Endothelial cell of umbilical vein (primary cell): ENCODE results near the gene ALDH1A3. TPM values are rescaled to one million over a fixed set of nuclear protein-coding genes. Genes with fewer than 3 reads are reported as not detected.

ENCODE experiments used
- BruUV-seq: library from RNA; stranded (reverse); fragments of 400-500 nt; replicated peaks from 2 replicates; lab custom pipeline; 2021; lab: Mats Ljungman, UMichigan
- CTCF ChIA-PET: fragments of 300-600, 350-600 bp; sonication (Branson Sonifier 250); formaldehyde crosslinking; loops from one replicate; lab custom pipeline; 2021; ENCODE audit warnings: antibody characterized with exemption, inconsistent platforms; lab: Charles Lee
- POLR2A ChIA-PET: fragments of 300-600, 350-600 bp; sonication (Branson Sonifier 250); formaldehyde crosslinking; loops from one replicate; lab custom pipeline; 2021; ENCODE audit warnings: antibody characterized with exemption, inconsistent platforms; lab: Charles Lee
- DNase-seq: peaks from one replicate; pipeline ENCODE4 v3.0.0-alpha.2; 2011; ENCODE audit warnings: low read depth, low spot score
- FAIRE-seq: peaks from 2 replicates; lab custom pipeline; 2011; peaks lifted over from hg19 to GRCh38; lab: Jason Lieb, UNC
- H2AFZ ChIP-seq: 2 replicates; pipeline ENCODE4 v1.6.0; 2012; ENCODE audit warnings: low read depth, low read length, control low read depth, inconsistent platforms
- H3K27ac ChIP-seq: 2 replicates; pipeline ENCODE4 v1.5.1; 2011; ENCODE audit warnings: low read depth, mild to moderate bottlenecking, control low read depth, low read length, moderate library complexity; ENCODE audit not compliant: insufficient read depth
- H3K27me3 ChIP-seq, 2 experiments: 2 replicates each; pipeline versions ENCODE4 v1.6.0 to v1.6.1; 2011; ENCODE audit warnings: low read length in 2 of 2, mixed read lengths in 1 of 2; ENCODE audit not compliant: control insufficient read depth in 2 of 2, insufficient read depth in 2 of 2
- H3K36me3 ChIP-seq, 2 experiments: 2 replicates in 1 of 2; 3 replicates in 1 of 2; pipeline ENCODE4 v1.5.1; 2011; ENCODE audit warnings: low read length in 2 of 2, mild to moderate bottlenecking in 1 of 2, moderate library complexity in 1 of 2; ENCODE audit not compliant: control insufficient read depth in 2 of 2, insufficient read depth in 2 of 2; ENCODE audit errors: extremely low read depth in 1 of 2
- H3K4me1 ChIP-seq: 3 replicates; pipeline ENCODE4 v1.5.1; 2011; ENCODE audit warnings: mild to moderate bottlenecking, low read length; ENCODE audit not compliant: control insufficient read depth, insufficient read depth; ENCODE audit errors: extremely low read depth
- H3K4me2 ChIP-seq: 2 replicates; pipeline ENCODE4 v1.6.1; 2011; ENCODE audit warnings: low read length, control low read depth, mixed read lengths; ENCODE audit not compliant: insufficient read depth
- H3K4me3 ChIP-seq, 3 experiments: fragments of 200-600 bp in 1 of 3; sonication (generic), shearing (Covaris generic) in 1 of 3; replicated peaks in 1 of 3; 2 replicates each; pipeline ENCODE4 v1.5.1; 2011 to 2016; ENCODE audit warnings: control low read depth in 3 of 3, low read length in 3 of 3, mild to moderate bottlenecking in 2 of 3, inconsistent platforms in 1 of 3, low read depth in 1 of 3, moderate library complexity in 1 of 3; ENCODE audit not compliant: insufficient read depth in 1 of 3
- H3K79me2 ChIP-seq: 2 replicates; pipeline ENCODE4 v1.6.0; 2012; ENCODE audit warnings: low read length, inconsistent platforms; ENCODE audit not compliant: control insufficient read depth, insufficient read depth
- H3K9ac ChIP-seq: replicated peaks from 2 replicates; pipeline ENCODE3; 2011; ENCODE audit warnings: low read length, control low read depth; ENCODE audit not compliant: insufficient read depth; ENCODE audit errors: extremely low read depth
- H3K9me1 ChIP-seq: replicated peaks from 3 replicates; pipeline ENCODE4 v1.6.0; 2011; ENCODE audit warnings: mild to moderate bottlenecking, low read length; ENCODE audit not compliant: control insufficient read depth, insufficient read depth; ENCODE audit errors: extremely low read depth
- H3K9me3 ChIP-seq: replicated peaks from 2 replicates; pipeline ENCODE4 v1.5.1; 2012; ENCODE audit warnings: low read length, inconsistent platforms; ENCODE audit not compliant: control insufficient read depth, insufficient read depth
- H4K20me1 ChIP-seq: replicated peaks from 2 replicates; pipeline ENCODE3; 2011; ENCODE audit warnings: mild to moderate bottlenecking, low read length; ENCODE audit not compliant: control insufficient read depth, insufficient read depth; ENCODE audit errors: extremely low read depth
- CTCF ChIP-seq, 2 donors: IDR thresholded peaks; 1 replicate in 1 of 2; 2 replicates in 1 of 2; pipeline ENCODE4 v1.5.1; 2011; ENCODE audit warnings: low read length in 2 of 2, mild to moderate bottlenecking in 2 of 2, moderate library complexity in 2 of 2, control low read depth in 1 of 2, inconsistent platforms in 1 of 2, low read depth in 1 of 2; ENCODE audit not compliant: insufficient read depth in 1 of 2; ENCODE audit errors: extremely low read depth in 1 of 2
- EZH2 ChIP-seq: IDR thresholded peaks from 2 replicates; pipeline ENCODE4 v1.6.1; 2012; ENCODE audit warnings: borderline replicate concordance, low read depth, mild to moderate bottlenecking, moderate library complexity, low read length, inconsistent platforms; ENCODE audit not compliant: severe bottlenecking
- GATA2 ChIP-seq: IDR thresholded peaks from 2 replicates; pipeline ENCODE4 v1.7.0; 2011; ENCODE audit warnings: low read depth, mild to moderate bottlenecking, moderate library complexity, mixed read lengths, low read length; ENCODE audit not compliant: insufficient read length, insufficient read depth
- JUN ChIP-seq: IDR thresholded peaks from 2 replicates; pipeline ENCODE4 v1.6.1; 2011; ENCODE audit warnings: borderline replicate concordance, low read depth; ENCODE audit not compliant: insufficient read length, insufficient read depth
- MAX ChIP-seq: IDR thresholded peaks from 2 replicates; pipeline ENCODE4 v1.6.1; 2011; ENCODE audit not compliant: insufficient read depth, insufficient read length
- MYC ChIP-seq: IDR thresholded peaks from one replicate; pipeline ENCODE4 v1.6.1; 2011; ENCODE audit warnings: mild to moderate bottlenecking, low read depth, low read length
- POLR2A ChIP-seq: IDR thresholded peaks from 2 replicates; pipeline ENCODE4 v1.6.1; 2012; ENCODE audit warnings: low read depth, mild to moderate bottlenecking, control low read depth, low read length
- POLR2AphosphoS5 ChIP-seq: IDR thresholded peaks from 2 replicates; pipeline ENCODE4 v1.6.1; 2012; ENCODE audit warnings: low read depth, mild to moderate bottlenecking, control low read depth, low read length, moderate library complexity; ENCODE audit not compliant: insufficient read depth
- dilution Hi-C: fragments of 300-500 bp; cut with MboI; formaldehyde crosslinking; loops from one replicate; pipeline ENCODE4 v1.15.0; 2019; ENCODE audit warnings: low sequenced_read_pairs; ENCODE audit not compliant: extremely low pct_ligation_motif_present
- intact Hi-C: fragments of 100-400 bp; cut with micrococcal nuclease; formaldehyde crosslinking; loops from one replicate; pipeline ENCODE4 v1.10.0; 2022
- polyA plus RNA-seq, 4 experiments: library from polyadenylated mRNA; depleted of rRNA in 3 of 4; stranded (reverse) in 3 of 4; unstranded in 1 of 4; fragments of >200 nt; gene quantifications; 2 replicates each; pipeline versions ENCODE4 v1.2.1 to v1.2.3, GENCODE V29; 2011 to 2012; ENCODE audit warnings: missing spikeins in 1 of 4
- total RNA-seq: library from RNA; stranded (reverse); gene quantifications from 2 replicates; pipeline ENCODE4 v1.2.3, GENCODE V29; 2021

Gene ALDH1A3
- total and polyA plus RNA-seq, 2 donors (not counting 3 experiments of a cell fraction or from before 2014, with no cell fraction given): 2.8 to 5.8 TPM

GRCh38 chr15:100893261-100893963 is 13.8 kb downstream of the ALDH1A3 start:
- Histone ChIP-seq H4K20me1 (no peaks in the 10 kb centered on the region), H3K4me1 (peaks cover 35% of the 10 kb centered on the region), H3K27ac (no peak overlapping the region), H3K4me3 (no peak overlapping the region), H3K27me3 (no peaks in the 10 kb centered on the region), H2AFZ (no peak overlapping the region), H3K9me3 (no peaks in the 10 kb centered on the region), H3K79me2 (no peaks in the 10 kb centered on the region), H3K9ac (no peak overlapping the region), H3K4me2 (no peak overlapping the region), H3K9me1 (no peaks in the 10 kb centered on the region), H3K36me3 (no peaks in the 10 kb centered on the region)
- intact Hi-C loops: no loop called here
- no peak for DNase-seq
- BruUV-seq: no TSS peak
- no peak for TF ChIP-seq GATA2
- TF ChIP-seq MAX: no peak
- no peak for TF ChIP-seq POLR2A
- TF ChIP-seq JUN: no peak
- no peak for TF ChIP-seq MYC
- TF ChIP-seq POLR2AphosphoS5: no peak
- TF ChIP-seq CTCF (IDR thresholded peaks at IDR 0.05; ENCODE audit: extremely low read depth in 1 of 2, insufficient read depth in 1 of 2, low read depth in 1 of 2, low read length in 2 of 2): no peak
- no peak for TF ChIP-seq EZH2
- dilution Hi-C loops: no loop called here
- no peak for FAIRE-seq
- ChIA-PET CTCF (interaction anchor here (1.1 to 2.5 kb wide), 2 partner anchors 21 to 25 kb away, joined by 3 to 9 read pairs; partner anchors contain the start of gene LRRK1), POLR2A (no interaction called here)
